A549 (cell line): ENCODE results near the gene TP53TG5.

Experiments
- EP300 ChIP-seq, 2 experiments: fragments of >200 bp; sonication (Bioruptor Twin); formaldehyde crosslinking; IDR thresholded peaks; 2 replicates in 1 of 2; 3 replicates in 1 of 2; pipeline ENCODE4 v1.6.1; 2016 to 2017
- RFX5 ChIP-seq: fragments of 450-650 bp; IDR thresholded peaks from 2 replicates; pipeline ENCODE4 v1.7.1; 2014; ENCODE audit warnings: antibody characterized with exemption, mild to moderate bottlenecking, moderate library complexity

DNA sequence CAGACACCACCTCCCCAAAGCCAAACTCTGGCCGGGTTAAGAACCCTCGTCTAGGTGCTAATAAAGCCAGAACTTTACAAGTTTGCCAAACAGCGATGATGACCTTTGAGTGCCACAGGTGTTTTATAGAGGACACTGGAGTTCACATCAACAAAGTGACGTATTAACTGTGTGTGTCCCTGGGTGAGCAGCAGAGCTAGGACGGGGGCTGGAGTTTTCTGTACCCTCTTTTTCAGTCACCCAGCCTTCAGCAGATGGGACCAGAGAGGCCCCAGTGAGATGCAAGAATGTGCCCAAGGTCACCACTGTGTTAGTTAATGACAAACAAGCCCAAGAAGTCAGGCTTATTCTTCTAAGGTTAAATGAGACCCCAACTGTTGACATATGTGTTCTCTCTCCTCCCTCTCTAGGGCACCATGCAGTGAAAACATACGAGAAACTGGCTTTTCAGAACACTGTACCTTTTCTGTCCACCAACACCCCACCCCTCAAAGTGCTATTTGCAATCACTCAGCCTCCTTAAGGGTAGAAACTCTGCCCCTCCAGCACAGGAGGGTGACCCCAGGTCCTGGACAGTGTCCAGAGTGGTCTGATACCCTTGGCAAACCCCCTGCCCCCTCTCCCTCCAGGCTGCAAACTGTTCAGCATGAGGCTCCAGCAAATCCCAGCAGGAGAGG lies 35.1 kb downstream of the TP53TG5 start:
- TF ChIP-seq RFX5 (no peak), EP300 (IDR thresholded peaks at IDR 0.05) (no peak)
